HL-60 (cell line): ENCODE measurements around the gene FLOT1.

ENCODE experiments used
- CTCF ChIP-seq: IDR thresholded peaks from one replicate; pipeline ENCODE4 v1.5.1; 2011; ENCODE audit warnings: low read length, control low read depth, inconsistent platforms; ENCODE audit not compliant: insufficient read depth
- REST ChIP-seq: IDR thresholded peaks from 2 replicates; pipeline ENCODE4 v1.6.1; 2012; ENCODE audit warnings: low read depth; ENCODE audit not compliant: insufficient replicate concordance

GRCh38 chr6:30721198-30722024 is 21.1 kb downstream of the FLOT1 start:
- TF ChIP-seq REST (no peak), CTCF (no peak)
